PC-9 (cell line): ENCODE data around the gene EZR. TPM values are rescaled to one million over a fixed set of nuclear protein-coding genes. Genes with fewer than 3 reads are reported as not detected.

Source experiments
- BruUV-seq: library from RNA; stranded (reverse); fragments of 400-500 nt; replicated peaks from 2 replicates; lab custom pipeline; 2021; lab: Mats Ljungman, UMichigan
- CTCF ChIA-PET: fragments of 300-600 bp; sonication (Branson Sonifier 250); formaldehyde crosslinking; loops from one replicate; lab custom pipeline; 2022; ENCODE audit warnings: antibody characterized with exemption; lab: Charles Lee
- POLR2A ChIA-PET: fragments of 300-600 bp; sonication (Branson Sonifier 250); formaldehyde crosslinking; loops from one replicate; lab custom pipeline; 2022; ENCODE audit warnings: antibody characterized with exemption; ENCODE audit not compliant: unreplicated experiment; lab: Charles Lee
- DNase-seq, 2 experiments: peaks; one replicate each; pipeline versions ENCODE4 v3.0.0 to v3.0.0-alpha.2; 2015 to 2022; ENCODE audit warnings: mixed read lengths in 1 of 2
- H2AFZ ChIP-seq: fragments of 200-600 bp; sonication (generic); 2 replicates; pipeline ENCODE4 v1.8.1; 2017; ENCODE audit warnings: antibody characterized with exemption
- H3F3A ChIP-seq: fragments of 200-600 bp; sonication (generic); 2 replicates; pipeline ENCODE4 v1.8.1; 2017; ENCODE audit warnings: antibody characterized with exemption, mild to moderate bottlenecking, low read depth; ENCODE audit not compliant: insufficient read depth
- H3K27ac ChIP-seq: fragments of 200-600 bp; sonication (generic); 2 replicates; pipeline ENCODE4 v1.6.1; 2016; ENCODE audit warnings: mixed run types
- H3K27me3 ChIP-seq: fragments of 200-600 bp; sonication (generic); 2 replicates; pipeline ENCODE4 v1.6.1; 2016; ENCODE audit warnings: low read depth, mixed run types; ENCODE audit not compliant: insufficient read depth
- H3K36me3 ChIP-seq: fragments of 200-600 bp; sonication (generic); 2 replicates; pipeline ENCODE4 v1.6.1; 2016; ENCODE audit warnings: low read depth, mixed run types
- H3K4me1 ChIP-seq: fragments of 200-600 bp; sonication (generic); replicated peaks from 2 replicates; pipeline ENCODE4 v1.6.1; 2016; ENCODE audit warnings: mixed run types; ENCODE audit not compliant: insufficient read depth
- H3K4me2 ChIP-seq: fragments of 200-600 bp; sonication (generic); 2 replicates; pipeline ENCODE4 v1.6.1; 2017; ENCODE audit warnings: mixed run types
- H3K4me3 ChIP-seq: fragments of 200-600 bp; sonication (generic); 2 replicates; pipeline ENCODE4 v1.6.1; 2016; ENCODE audit warnings: mixed run types
- H3K79me2 ChIP-seq: fragments of 200-600 bp; sonication (generic); 2 replicates; pipeline ENCODE4 v1.6.1; 2017; ENCODE audit warnings: low read depth, mixed run types
- H3K9me2 ChIP-seq: fragments of 200-600 bp; sonication (generic); 2 replicates; pipeline ENCODE4 v1.8.1; 2017; ENCODE audit warnings: mild to moderate bottlenecking; ENCODE audit not compliant: insufficient read depth
- H3K9me3 ChIP-seq: fragments of 200-600 bp; sonication (generic); 2 replicates; pipeline ENCODE4 v1.8.1; 2016; ENCODE audit warnings: low read depth; ENCODE audit not compliant: insufficient read depth
- H4K20me1 ChIP-seq: fragments of 200-600 bp; sonication (generic); 2 replicates; pipeline ENCODE4 v1.8.1; 2017; ENCODE audit not compliant: insufficient read depth
- CTCF ChIP-seq: fragments of 200-600 bp; sonication (generic); conservative IDR thresholded peaks from 2 replicates; pipeline ENCODE4 v1.6.1; 2017; ENCODE audit warnings: mixed run types, antibody characterized with exemption, mild to moderate bottlenecking, moderate library complexity
- EZH2 ChIP-seq: fragments of 200-600 bp; sonication (generic); IDR thresholded peaks from 2 replicates; pipeline ENCODE4 v1.8.0; 2017; ENCODE audit warnings: antibody characterized with exemption, low read depth
- intact Hi-C: fragments of 100-400 bp; cut with micrococcal nuclease; formaldehyde crosslinking; loops from one replicate; pipeline ENCODE4 v1.10.0; 2022; ENCODE audit not compliant: unreplicated experiment
- total RNA-seq: library from RNA; stranded (reverse); gene quantifications from 2 replicates; pipeline ENCODE4 v1.2.3, GENCODE V29; 2021

The EZR gene
- total RNA-seq, 1 experiment from 2014 or later, result 240 TPM

- DNase-seq, result peak; percentile 11 to 96
- BruUV-seq, result no TSS peak
- H3K79me2 ChIP-seq, result peaks cover 5% of the 10 kb centered on the region; the same call in 1 of the 2 replicates
- peak overlapping the region; percentile 55 for H3K4me2 ChIP-seq
- ChIA-PET POLR2A (no interaction called here), CTCF (no interaction called here)
- H3K36me3 ChIP-seq, result no peaks in the 10 kb centered on the region
- peaks cover 38% of the 10 kb centered on the region for H3F3A ChIP-seq
- H3K27ac ChIP-seq, result peak overlapping the region; percentile 96
- no peak for TF ChIP-seq CTCF
- H4K20me1 ChIP-seq, result no peaks in the 10 kb centered on the region
- no peaks in the 10 kb centered on the region for H3K27me3 ChIP-seq
- H3K9me2 ChIP-seq, result no peaks in the 10 kb centered on the region
- H3K4me1 ChIP-seq, result peaks cover 74% of the 10 kb centered on the region
- intact Hi-C loops, result no loop called here
- no peak overlapping the region; the same call in 1 of the 2 replicates for H2AFZ ChIP-seq
- peak overlapping the region; percentile 19; the same call in 1 of the 2 replicates for H3K4me3 ChIP-seq
- peaks cover 17% of the 10 kb centered on the region; the same call in 1 of the 2 replicates for H3K9me3 ChIP-seq
These were observed 42.7 kb upstream of the EZR start for GRCh38 chr6:158861686-158862381.

- no peak overlapping the region for H3K4me3 ChIP-seq
- BruUV-seq, result no TSS peak
- no peak overlapping the region for H2AFZ ChIP-seq
- H3K4me2 ChIP-seq, result no peak overlapping the region
- peaks cover 50% of the 10 kb centered on the region for H3F3A ChIP-seq
- peaks cover 17% of the 10 kb centered on the region; the same call in 1 of the 2 replicates for H3K9me3 ChIP-seq
- no peaks in the 10 kb centered on the region for H3K36me3 ChIP-seq
- no peaks in the 10 kb centered on the region for H3K27me3 ChIP-seq
- ChIA-PET POLR2A (no interaction called here), CTCF (no interaction called here)
- no peaks in the 10 kb centered on the region for H3K9me2 ChIP-seq
- no peaks in the 10 kb centered on the region for H4K20me1 ChIP-seq
- peaks cover 82% of the 10 kb centered on the region for H3K4me1 ChIP-seq
- H3K79me2 ChIP-seq, result peaks cover 18% of the 10 kb centered on the region
- H3K27ac ChIP-seq, result peak overlapping the region; percentile 96
- DNase-seq, result no peak
- intact Hi-C loops, result no loop called here
- no peak for TF ChIP-seq EZH2
- no peak for TF ChIP-seq CTCF
These were observed 41.2 kb upstream of the EZR start for GRCh38 chr6:158860279-158860865.

GRCh38 chr6:158856261-158856660, 37.1 kb upstream of the EZR start:
- Histone ChIP-seq H3K27ac (peak overlapping the region; percentile 99), H3K9me3 (no peaks in the 10 kb centered on the region), H3K27me3 (no peaks in the 10 kb centered on the region), H2AFZ (no peak overlapping the region), H3K79me2 (peaks cover 49% of the 10 kb centered on the region), H4K20me1 (no peaks in the 10 kb centered on the region), H3K4me3 (no peak overlapping the region), H3K36me3 (no peaks in the 10 kb centered on the region), H3K4me1 (peaks cover 87% of the 10 kb centered on the region), H3F3A (peaks cover 61% of the 10 kb centered on the region), H3K4me2 (0 out of 2 replicates have a peak overlapping the region, but pooled peaks have one; percentile 84), H3K9me2 (no peaks in the 10 kb centered on the region)
- ChIA-PET CTCF (no interaction called here), POLR2A (no interaction called here)
- intact Hi-C loops, result loop anchor here (10.0 kb wide), 1 partner anchor 211 kb away; the partner anchor contains the start of gene DYNLT1
- no TSS peak for BruUV-seq
- no peak for DNase-seq
- TF ChIP-seq CTCF (no peak), EZH2 (no peak)
